ENCODE measurements around the gene NUBPL.
"Not testable (repeated sequence)": the region's sequence is repeated elsewhere in the genome, so short reads cannot be mapped to it uniquely, and the experiment has no call there.

NUBPL gene

DNA sequence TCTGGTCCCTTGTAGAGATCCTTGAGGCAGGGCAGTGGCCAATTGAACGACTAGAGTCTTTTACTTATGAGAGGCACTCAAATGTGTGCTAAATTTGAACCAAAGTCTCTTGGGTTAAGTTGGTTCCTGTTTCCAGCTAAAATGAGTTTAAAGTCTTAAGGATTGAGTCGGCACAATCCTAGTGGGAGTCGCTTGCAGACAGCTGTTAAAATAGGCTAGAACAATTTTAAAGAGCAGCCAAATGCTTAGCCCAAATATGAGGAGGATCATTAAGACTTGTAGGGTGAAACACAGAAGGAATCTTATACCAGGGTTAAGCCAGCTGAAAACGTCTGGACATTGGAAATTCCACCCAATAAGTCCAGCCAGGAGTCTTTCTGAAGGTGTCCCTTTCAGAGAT lies 216.1 kb downstream of the NUBPL start:
- no peak overlapping the region for H3K27ac ChIP-seq (ENCODE audit: low read length)
- no peak overlapping the region for H3K4me3 ChIP-seq (ENCODE audit: low read depth in 1 of 2, low read length in 2 of 2)
- no peaks in the 10 kb centered on the region for H3K9me3 ChIP-seq (ENCODE audit: control insufficient read depth in 1 of 2, low read length in 2 of 2)
- no peaks in the 10 kb centered on the region for H3K36me3 ChIP-seq (ENCODE audit: control insufficient read depth in 1 of 2, insufficient read depth in 2 of 2, low read length in 2 of 2)
- H3K4me1 ChIP-seq (ENCODE audit: control insufficient read depth in 1 of 2, insufficient read depth in 2 of 2, low read length in 2 of 2), result no peaks in the 10 kb centered on the region
- H3K27me3 ChIP-seq (ENCODE audit: low read depth, low read length), result no peaks in the 10 kb centered on the region

DNA sequence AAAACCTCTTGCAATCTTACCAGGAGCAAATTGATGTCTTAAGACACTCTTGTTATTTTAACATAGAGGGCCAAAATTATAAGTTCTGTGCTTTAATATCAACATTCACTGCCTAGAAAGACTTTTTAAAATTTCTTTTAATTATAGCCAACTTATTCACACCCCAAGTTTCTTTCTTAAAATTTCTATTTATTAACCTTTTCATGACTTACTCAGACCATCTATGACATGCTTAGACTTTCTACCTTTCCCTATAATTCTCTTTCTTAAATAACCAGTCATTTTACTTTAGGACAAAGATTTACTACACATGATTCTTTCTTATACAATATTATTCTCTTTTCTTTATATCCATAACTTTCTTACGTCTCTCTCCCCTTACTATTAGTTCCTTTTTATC lies 220.4 kb downstream of the NUBPL start:
- H3K36me3 ChIP-seq (ENCODE audit: control insufficient read depth in 1 of 2, insufficient read depth in 2 of 2, low read length in 2 of 2), result no peaks in the 10 kb centered on the region
- H3K27ac ChIP-seq (ENCODE audit: low read length), result no peak overlapping the region
- H3K4me3 ChIP-seq (ENCODE audit: low read depth in 1 of 2, low read length in 2 of 2), result no peak overlapping the region
- no peaks in the 10 kb centered on the region for H3K27me3 ChIP-seq (ENCODE audit: low read depth, low read length)
- H3K9me3 ChIP-seq (ENCODE audit: control insufficient read depth in 1 of 2, low read length in 2 of 2), result no peaks in the 10 kb centered on the region
- H3K4me1 ChIP-seq (ENCODE audit: control insufficient read depth in 1 of 2, insufficient read depth in 2 of 2, low read length in 2 of 2), result no peaks in the 10 kb centered on the region

DNA sequence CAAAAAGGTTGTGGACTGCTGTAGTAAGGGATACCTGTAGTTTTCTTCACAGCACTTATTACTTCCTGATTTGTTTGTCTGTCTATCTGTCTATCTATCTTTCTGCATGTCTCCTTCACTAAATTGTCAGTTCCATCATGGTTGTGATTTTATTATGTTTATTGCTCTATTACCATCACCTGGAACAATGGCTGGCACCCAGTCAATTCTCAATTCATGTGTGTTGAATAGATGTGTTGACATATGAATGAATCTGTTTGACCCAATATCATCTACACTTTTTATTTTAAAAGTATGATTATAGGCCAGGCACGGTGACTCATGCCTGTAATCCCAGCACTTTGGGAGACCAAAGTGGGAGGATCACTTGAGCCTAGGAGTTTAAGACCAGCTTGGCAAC lies 224.4 kb downstream of the NUBPL start:
- no peaks in the 10 kb centered on the region for H3K4me1 ChIP-seq (ENCODE audit: control insufficient read depth in 1 of 2, insufficient read depth in 2 of 2, low read length in 2 of 2)
- no peak overlapping the region for H3K27ac ChIP-seq (ENCODE audit: low read length)
- H3K9me3 ChIP-seq (ENCODE audit: control insufficient read depth in 1 of 2, low read length in 2 of 2), result no peaks in the 10 kb centered on the region
- no peak overlapping the region for H3K4me3 ChIP-seq (ENCODE audit: low read depth in 1 of 2, low read length in 2 of 2)
- no peaks in the 10 kb centered on the region for H3K27me3 ChIP-seq (ENCODE audit: low read depth, low read length)
- H3K36me3 ChIP-seq (ENCODE audit: control insufficient read depth in 1 of 2, insufficient read depth in 2 of 2, low read length in 2 of 2), result no peaks in the 10 kb centered on the region

- no peak overlapping the region for H3K27ac ChIP-seq (ENCODE audit: low read length)
- H3K4me3 ChIP-seq (ENCODE audit: low read depth in 1 of 2, low read length in 2 of 2), result no peak overlapping the region
- H3K27me3 ChIP-seq (ENCODE audit: low read depth, low read length), result no peaks in the 10 kb centered on the region
- no peaks in the 10 kb centered on the region for H3K9me3 ChIP-seq (ENCODE audit: control insufficient read depth in 1 of 2, low read length in 2 of 2)
- no peaks in the 10 kb centered on the region for H3K36me3 ChIP-seq (ENCODE audit: control insufficient read depth in 1 of 2, insufficient read depth in 2 of 2, low read length in 2 of 2)
- no peaks in the 10 kb centered on the region for H3K4me1 ChIP-seq (ENCODE audit: control insufficient read depth in 1 of 2, insufficient read depth in 2 of 2, low read length in 2 of 2)
Measured at GRCh38 chr14:31787377-31787776, 226.2 kb downstream of the NUBPL start.

GRCh38 chr14:31788340-31788739 lies 227.1 kb downstream of the NUBPL start:
- Histone ChIP-seq H3K27ac (ENCODE audit: low read length) (no peak overlapping the region), H3K9me3 (ENCODE audit: control insufficient read depth in 1 of 2, low read length in 2 of 2) (no peaks in the 10 kb centered on the region)

DNA sequence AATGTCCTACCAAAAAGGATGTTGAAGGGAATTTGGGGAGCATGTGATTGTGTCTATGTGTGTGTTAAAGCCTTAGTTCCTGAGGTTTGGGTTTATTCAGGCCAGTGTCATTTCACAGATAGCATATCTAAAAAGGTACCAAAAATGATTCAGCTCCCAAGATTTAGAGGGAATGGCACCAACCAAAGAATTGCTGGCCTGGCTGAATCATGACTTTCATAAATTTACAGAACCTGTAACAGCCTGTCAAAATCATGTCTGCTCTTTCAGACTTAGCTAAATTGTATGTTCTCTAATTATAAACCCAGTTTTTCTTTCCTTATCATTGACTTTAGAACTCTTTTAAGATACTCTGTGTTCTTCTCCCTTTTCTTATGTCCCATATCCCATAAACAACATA lies 231.5 kb downstream of the NUBPL start:
- no peaks in the 10 kb centered on the region for H3K27me3 ChIP-seq (ENCODE audit: low read depth, low read length)
- no peaks in the 10 kb centered on the region for H3K36me3 ChIP-seq (ENCODE audit: control insufficient read depth in 1 of 2, insufficient read depth in 2 of 2, low read length in 2 of 2)
- no peaks in the 10 kb centered on the region for H3K4me1 ChIP-seq (ENCODE audit: control insufficient read depth in 1 of 2, insufficient read depth in 2 of 2, low read length in 2 of 2)

More at GRCh38 chr14:31788340-31788739, 227.1 kb downstream of the NUBPL start:
- no peak overlapping the region for H3K4me3 ChIP-seq (ENCODE audit: low read depth in 1 of 2, low read length in 2 of 2)
- no peaks in the 10 kb centered on the region for H3K27me3 ChIP-seq (ENCODE audit: low read depth, low read length)
- no peaks in the 10 kb centered on the region for H3K36me3 ChIP-seq (ENCODE audit: control insufficient read depth in 1 of 2, insufficient read depth in 2 of 2, low read length in 2 of 2)
- H3K4me1 ChIP-seq (ENCODE audit: control insufficient read depth in 1 of 2, insufficient read depth in 2 of 2, low read length in 2 of 2), result no peaks in the 10 kb centered on the region

DNA sequence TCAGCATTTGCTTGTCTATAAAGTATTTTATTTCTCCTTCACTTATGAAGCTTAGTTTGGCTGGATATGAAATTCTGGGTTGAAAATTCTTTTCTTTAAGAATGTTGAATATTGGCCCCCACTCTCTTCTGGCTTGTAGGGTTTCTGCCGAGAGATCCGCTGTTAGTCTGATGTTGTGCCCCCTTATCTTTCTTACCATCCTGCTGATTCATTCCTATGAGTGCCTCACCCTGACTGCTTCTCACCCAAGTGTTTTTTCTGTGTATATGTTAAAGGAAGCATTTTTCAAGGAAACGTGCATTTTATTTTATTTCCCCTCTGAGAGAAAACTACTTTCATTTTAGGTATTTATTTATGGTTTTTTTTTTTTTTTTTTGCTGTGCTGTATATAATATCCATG lies 236.7 kb downstream of the NUBPL start:
- not testable (repeated sequence) for H3K4me3 ChIP-seq (ENCODE audit: low read depth in 1 of 2, low read length in 2 of 2); H3K36me3 ChIP-seq (ENCODE audit: control insufficient read depth in 1 of 2, insufficient read depth in 2 of 2, low read length in 2 of 2); H3K27ac ChIP-seq (ENCODE audit: low read length); H3K4me1 ChIP-seq (ENCODE audit: control insufficient read depth in 1 of 2, insufficient read depth in 2 of 2, low read length in 2 of 2); H3K9me3 ChIP-seq (ENCODE audit: control insufficient read depth in 1 of 2, low read length in 2 of 2); H3K27me3 ChIP-seq (ENCODE audit: low read depth, low read length)

More for the DNA sequence above, 231.5 kb downstream of the NUBPL start:
- Histone ChIP-seq H3K9me3 (ENCODE audit: control insufficient read depth in 1 of 2, low read length in 2 of 2) (no peaks in the 10 kb centered on the region), H3K27ac (ENCODE audit: low read length) (no peak overlapping the region), H3K4me3 (ENCODE audit: low read depth in 1 of 2, low read length in 2 of 2) (no peak overlapping the region)

DNA sequence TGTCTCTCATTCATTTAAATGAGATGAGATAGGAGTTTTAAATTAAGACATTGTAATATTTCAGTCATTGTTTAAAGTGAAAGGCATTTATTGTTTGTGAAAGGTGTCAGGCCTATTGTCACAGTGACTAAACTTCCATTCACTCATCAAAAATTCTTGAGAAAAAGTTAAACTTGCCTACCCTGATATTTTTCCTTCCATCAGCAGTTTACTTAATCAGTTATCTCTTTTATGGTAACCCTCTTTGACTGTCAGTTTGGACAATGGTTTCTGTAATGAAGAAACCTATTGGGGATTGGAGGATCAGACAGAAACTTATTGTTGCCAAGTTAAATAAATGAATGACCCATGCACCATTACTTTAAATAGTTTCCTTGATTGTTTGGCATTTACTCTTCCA lies 241.6 kb downstream of the NUBPL start:
- Histone ChIP-seq H3K4me1 (ENCODE audit: control insufficient read depth in 1 of 2, insufficient read depth in 2 of 2, low read length in 2 of 2) (no peaks in the 10 kb centered on the region), H3K9me3 (ENCODE audit: control insufficient read depth in 1 of 2, low read length in 2 of 2) (no peaks in the 10 kb centered on the region), H3K27me3 (ENCODE audit: low read depth, low read length) (no peaks in the 10 kb centered on the region), H3K27ac (ENCODE audit: low read length) (no peak overlapping the region), H3K4me3 (ENCODE audit: low read depth in 1 of 2, low read length in 2 of 2) (no peak overlapping the region), H3K36me3 (ENCODE audit: control insufficient read depth in 1 of 2, insufficient read depth in 2 of 2, low read length in 2 of 2) (peaks cover 0 to 3% of the 10 kb centered on the region in 2 donors)

GRCh38 chr14:31806249-31806648 lies 245.0 kb downstream of the NUBPL start:
- Histone ChIP-seq H3K27me3 (ENCODE audit: low read depth, low read length) (no peaks in the 10 kb centered on the region), H3K4me3 (ENCODE audit: low read depth in 1 of 2, low read length in 2 of 2) (no peak overlapping the region), H3K9me3 (ENCODE audit: control insufficient read depth in 1 of 2, low read length in 2 of 2) (no peaks in the 10 kb centered on the region), H3K36me3 (ENCODE audit: control insufficient read depth in 1 of 2, insufficient read depth in 2 of 2, low read length in 2 of 2) (no peaks in the 10 kb centered on the region), H3K4me1 (ENCODE audit: control insufficient read depth in 1 of 2, insufficient read depth in 2 of 2, low read length in 2 of 2) (no peaks in the 10 kb centered on the region), H3K27ac (ENCODE audit: low read length) (no peak overlapping the region)

- H3K36me3 ChIP-seq (ENCODE audit: control insufficient read depth in 1 of 2, insufficient read depth in 2 of 2, low read length in 2 of 2); H3K9me3 ChIP-seq (ENCODE audit: control insufficient read depth in 1 of 2, low read length in 2 of 2); H3K4me1 ChIP-seq (ENCODE audit: control insufficient read depth in 1 of 2, insufficient read depth in 2 of 2, low read length in 2 of 2); H3K4me3 ChIP-seq (ENCODE audit: low read depth in 1 of 2, low read length in 2 of 2); H3K27me3 ChIP-seq (ENCODE audit: low read depth, low read length); H3K27ac ChIP-seq (ENCODE audit: low read length): not testable (repeated sequence)
Measured at GRCh38 chr14:31811693-31812628, 250.8 kb downstream of the NUBPL start.

GRCh38 chr14:31813724-31814490 lies 252.7 kb downstream of the NUBPL start:
- H3K4me1 ChIP-seq (ENCODE audit: control insufficient read depth in 1 of 2, insufficient read depth in 2 of 2, low read length in 2 of 2); H3K36me3 ChIP-seq (ENCODE audit: control insufficient read depth in 1 of 2, insufficient read depth in 2 of 2, low read length in 2 of 2); H3K27ac ChIP-seq (ENCODE audit: low read length); H3K9me3 ChIP-seq (ENCODE audit: control insufficient read depth in 1 of 2, low read length in 2 of 2); H3K27me3 ChIP-seq (ENCODE audit: low read depth, low read length); H3K4me3 ChIP-seq (ENCODE audit: low read depth in 1 of 2, low read length in 2 of 2): not testable (repeated sequence)
